ENCODE measurements around the gene SLC6A17. TPM values are rescaled to one million over a fixed set of nuclear protein-coding genes. Genes with fewer than 3 reads are reported as not detected.

SLC6A17 gene
- total RNA-seq, 4 donors from 2014 or later: 5.2 to 18.6 (median 8.0) TPM

- WGBS: 76% methylated on average over 9 of the region's 12 CpGs
- H3K4me3 ChIP-seq: no peak overlapping the region
- no peak for DNase-seq (ENCODE audit: low spot score in 2 of 2)
- H3K4me1 ChIP-seq: peaks cover 34% of the 10 kb centered on the region
- TF ChIP-seq POLR2A (IDR thresholded peaks at IDR 0.05): no peak
- no peak for TF ChIP-seq POLR2AphosphoS5 (IDR thresholded peaks at IDR 0.05)
- peak overlapping the region; percentile 67 for H3K27ac ChIP-seq
- peaks cover 39% of the 10 kb centered on the region for H3K36me3 ChIP-seq
- no peaks in the 10 kb centered on the region for H3K27me3 ChIP-seq
- no peaks in the 10 kb centered on the region for H3K9me3 ChIP-seq
These were observed 78.1 kb downstream of the SLC6A17 start for GRCh38 chr1:110228381-110228780.

- TF ChIP-seq POLR2A (IDR thresholded peaks at IDR 0.05) (no peak), CTCF (IDR thresholded peaks at IDR 0.05) (no peak), POLR2AphosphoS5 (IDR thresholded peaks at IDR 0.05) (no peak)
- WGBS: 69% methylated on average over 8 of the region's 9 CpGs
- Histone ChIP-seq H3K4me3 (no peak overlapping the region), H3K27ac (peak overlapping the region; percentile 67), H3K4me1 (peaks cover 34% of the 10 kb centered on the region), H3K9me3 (no peaks in the 10 kb centered on the region), H3K27me3 (no peaks in the 10 kb centered on the region), H3K36me3 (peaks cover 37% of the 10 kb centered on the region)
- no peak for DNase-seq (ENCODE audit: low spot score in 2 of 2)
These were observed 78.6 kb downstream of the SLC6A17 start for GRCh38 chr1:110228869-110229268.

GRCh38 chr1:110229348-110230001 is 79.2 kb downstream of the SLC6A17 start:
- DNase-seq (ENCODE audit: low spot score in 2 of 2): no peak
- H3K4me1 ChIP-seq: peaks cover 34% of the 10 kb centered on the region
- H3K36me3 ChIP-seq: peaks cover 36% of the 10 kb centered on the region
- peak overlapping the region; percentile 67 for H3K27ac ChIP-seq
- WGBS: 56% methylated on average over 21 of the region's 21 CpGs
- no peaks in the 10 kb centered on the region for H3K27me3 ChIP-seq
- TF ChIP-seq CTCF (IDR thresholded peaks at IDR 0.05): no peak
- no peak for TF ChIP-seq POLR2A (IDR thresholded peaks at IDR 0.05)
- TF ChIP-seq POLR2AphosphoS5 (IDR thresholded peaks at IDR 0.05): no peak
- no peak for TF ChIP-seq EP300 (IDR thresholded peaks at IDR 0.05)
- no peak overlapping the region for H3K4me3 ChIP-seq
- H3K9me3 ChIP-seq: no peaks in the 10 kb centered on the region

GRCh38 chr1:110230381-110231199 is 80.3 kb downstream of the SLC6A17 start:
- WGBS: 84% methylated on average over 9 of the region's 11 CpGs
- H3K4me3 ChIP-seq: no peak overlapping the region
- peak overlapping the region; percentile 34 for H3K27ac ChIP-seq
- no peaks in the 10 kb centered on the region for H3K27me3 ChIP-seq
- no peaks in the 10 kb centered on the region for H3K9me3 ChIP-seq
- no peak for TF ChIP-seq CTCF (IDR thresholded peaks at IDR 0.05)
- no peak for TF ChIP-seq POLR2AphosphoS5 (IDR thresholded peaks at IDR 0.05)
- no peak for TF ChIP-seq POLR2A (IDR thresholded peaks at IDR 0.05)
- TF ChIP-seq EP300 (IDR thresholded peaks at IDR 0.05): no peak
- H3K4me1 ChIP-seq: peaks cover 34% of the 10 kb centered on the region
- DNase-seq (ENCODE audit: low spot score in 2 of 2): no peak
- peaks cover 36% of the 10 kb centered on the region for H3K36me3 ChIP-seq

GRCh38 chr1:110233861-110234260 is 83.6 kb downstream of the SLC6A17 start:
- WGBS: 81% methylated on average over 2 of the region's 2 CpGs
- no peaks in the 10 kb centered on the region for H3K9me3 ChIP-seq
- no peak overlapping the region for H3K4me3 ChIP-seq
- no peak overlapping the region for H3K27ac ChIP-seq
- DNase-seq (ENCODE audit: low spot score in 2 of 2): no peak
- peaks cover 16% of the 10 kb centered on the region for H3K36me3 ChIP-seq
- peaks cover 21% of the 10 kb centered on the region for H3K4me1 ChIP-seq
- TF ChIP-seq CTCF (IDR thresholded peaks at IDR 0.05): no peak
- no peak for TF ChIP-seq POLR2A (IDR thresholded peaks at IDR 0.05)
- no peak for TF ChIP-seq EP300 (IDR thresholded peaks at IDR 0.05)
- no peak for TF ChIP-seq POLR2AphosphoS5 (IDR thresholded peaks at IDR 0.05)
- no peaks in the 10 kb centered on the region for H3K27me3 ChIP-seq
